ENCODE results near the gene ARL4D. TPM values are rescaled to one million over a fixed set of nuclear protein-coding genes. Genes with fewer than 3 reads are reported as not detected.
A peak's percentile ranks its signal among the peaks of the same experiment; 100 is the strongest.

Gene ARL4D
- total and polyA plus RNA-seq, 2 of the 8 experiments (the other 6 are each of a cell fraction or from before 2014, with no cell fraction given), result 8.4 to 9.2 TPM

- TF ChIP-seq EGR1 (IDR thresholded peaks at IDR 0.05; ENCODE audit: borderline replicate concordance, low read depth, low read length), result no peak
- TF ChIP-seq RFX5 (IDR thresholded peaks at IDR 0.05; ENCODE audit: borderline replicate concordance, low read depth, low read length), result no peak
- no peak for TF ChIP-seq KDM5A (IDR thresholded peaks at IDR 0.05; ENCODE audit: low read length)
- TF ChIP-seq TCF12 (IDR thresholded peaks at IDR 0.05; ENCODE audit: low read depth, low read length), result no peak
- no peak for TF ChIP-seq HDAC6 (IDR thresholded peaks at IDR 0.05; ENCODE audit: low read depth, low read length)
- no peak for TF ChIP-seq SIN3A (conservative IDR thresholded peaks at IDR 0.05 in 1 of 2, IDR thresholded peaks at IDR 0.05 in 1 of 2; ENCODE audit: low read depth in 1 of 2, low read length in 2 of 2)
- peak; percentile 70 for TF ChIP-seq ASH2L (IDR thresholded peaks at IDR 0.05; ENCODE audit: low read length)
- TF ChIP-seq CREB1 (IDR thresholded peaks at IDR 0.05), result peak; percentile 93
- TF ChIP-seq CTCF (IDR thresholded peaks at IDR 0.05; ENCODE audit: control extremely low read depth in 1 of 3, insufficient read depth in 1 of 3, low read depth in 1 of 3, low read length in 3 of 3), result no peak
- no peak for TF ChIP-seq SP2 (IDR thresholded peaks at IDR 0.05; ENCODE audit: low read length)
- TF ChIP-seq SIRT6 (IDR thresholded peaks at IDR 0.05; ENCODE audit: low read length), result no peak
- 0 out of 2 replicates have a peak, but pooled peaks have one; percentile 21 for TF ChIP-seq CHD2 (IDR thresholded peaks at IDR 0.05; ENCODE audit: low read length)
- TF ChIP-seq SRF (IDR thresholded peaks at IDR 0.05; ENCODE audit: low read depth, low read length), result no peak
- no peak for TF ChIP-seq CHD1 (IDR thresholded peaks at IDR 0.05; ENCODE audit: low read depth, low read length)
- no peak for TF ChIP-seq BACH1 (IDR thresholded peaks at IDR 0.05; ENCODE audit: low read length)
- TF ChIP-seq KDM4A (IDR thresholded peaks at IDR 0.05; ENCODE audit: low read depth, low read length, severe bottlenecking), result peak; percentile 75
- TF ChIP-seq CTBP2 (IDR thresholded peaks at IDR 0.05; ENCODE audit: borderline replicate concordance, insufficient read depth, insufficient read length, low read length), result no peak
- TF ChIP-seq CBX8 (IDR thresholded peaks at IDR 0.05; ENCODE audit: borderline replicate concordance, low read depth, low read length), result no peak
- TF ChIP-seq POLR2A (IDR thresholded peaks at IDR 0.05; ENCODE audit: control extremely low read depth in 1 of 2, low read depth in 2 of 2, low read length in 2 of 2), result peak; percentile 76 to 92
- no peak for TF ChIP-seq ZNF274 (IDR thresholded peaks at IDR 0.05; ENCODE audit: borderline replicate concordance, extremely low read depth, low read length)
- no peak for TF ChIP-seq EP300 (IDR thresholded peaks at IDR 0.05; ENCODE audit: borderline replicate concordance in 1 of 2, low read depth in 2 of 2, low read length in 2 of 2)
- no peak for TF ChIP-seq CBX5 (IDR thresholded peaks at IDR 0.05; ENCODE audit: low read depth, low read length)
- TF ChIP-seq TBP (IDR thresholded peaks at IDR 0.05; ENCODE audit: low read depth, low read length), result peak; percentile 93
These were observed at the start of gene ARL4D (continued) for GRCh38 chr17:43398724-43399595.
